Colonic mucosa (tissue), 4 donors: ENCODE data around the gene ARHGAP12. TPM values are rescaled to one million over a fixed set of nuclear protein-coding genes. Genes with fewer than 3 reads are reported as not detected.

Experiments used
- DNase-seq: peaks from one replicate; pipeline ENCODE4 v3.0.0-alpha.2; 2020
- H3K27ac ChIP-seq: fragments of 200-600 bp; one replicate; pipeline ENCODE4 v1.8.0; 2021
- H3K27me3 ChIP-seq: fragments of 200-600 bp; one replicate; pipeline ENCODE4 v1.8.0; 2021
- H3K36me3 ChIP-seq: fragments of 200-600 bp; one replicate; pipeline ENCODE4 v1.8.0; 2021
- H3K4me1 ChIP-seq: fragments of 200-600 bp; one replicate; pipeline ENCODE4 v1.8.0; 2021; ENCODE audit warnings: mild to moderate bottlenecking
- H3K4me3 ChIP-seq: fragments of 200-600 bp; one replicate; pipeline ENCODE4 v1.8.0; 2021
- H3K9ac ChIP-seq, 2 donors: one replicate each; pipeline ENCODE4 v1.7.0; 2013; ENCODE audit warnings: control low read depth in 2 of 2, low read depth in 2 of 2, low read length in 2 of 2
- H3K9me3 ChIP-seq: fragments of 200-600 bp; one replicate; pipeline ENCODE4 v1.8.0; 2021
- intact Hi-C: fragments of 100-400 bp; cut with DNase I; formaldehyde crosslinking; loops from one replicate; pipeline ENCODE4 v1.14.1; 2022
- total RNA-seq, 2 donors: library from RNA; stranded (reverse); fragmentation: NEBNext Ultra II Directional in 1 of 2; extraction: Animal tissue kit (Norgen Biotek cat#: 25700) in 1 of 2; gene quantifications; one replicate each; pipeline ENCODE4 v1.2.1, GENCODE V29; 2021
- TF ChIP-seq, protein P1 (sequence below): fragments of 200-600 bp; IDR thresholded peaks from one replicate; pipeline ENCODE4 v1.8.0; 2022; ENCODE audit warnings: antibody characterized with exemption, mild to moderate bottlenecking
- donor health status: healthy.
- donor health status: DM: no; HTN: no; CAD: no.
- donor health status: DM: no; HTN: no; CAD: no.

Gene ARHGAP12
- total RNA-seq, 2 donors from 2014 or later: 25.1 to 43.9 TPM

DNA sequence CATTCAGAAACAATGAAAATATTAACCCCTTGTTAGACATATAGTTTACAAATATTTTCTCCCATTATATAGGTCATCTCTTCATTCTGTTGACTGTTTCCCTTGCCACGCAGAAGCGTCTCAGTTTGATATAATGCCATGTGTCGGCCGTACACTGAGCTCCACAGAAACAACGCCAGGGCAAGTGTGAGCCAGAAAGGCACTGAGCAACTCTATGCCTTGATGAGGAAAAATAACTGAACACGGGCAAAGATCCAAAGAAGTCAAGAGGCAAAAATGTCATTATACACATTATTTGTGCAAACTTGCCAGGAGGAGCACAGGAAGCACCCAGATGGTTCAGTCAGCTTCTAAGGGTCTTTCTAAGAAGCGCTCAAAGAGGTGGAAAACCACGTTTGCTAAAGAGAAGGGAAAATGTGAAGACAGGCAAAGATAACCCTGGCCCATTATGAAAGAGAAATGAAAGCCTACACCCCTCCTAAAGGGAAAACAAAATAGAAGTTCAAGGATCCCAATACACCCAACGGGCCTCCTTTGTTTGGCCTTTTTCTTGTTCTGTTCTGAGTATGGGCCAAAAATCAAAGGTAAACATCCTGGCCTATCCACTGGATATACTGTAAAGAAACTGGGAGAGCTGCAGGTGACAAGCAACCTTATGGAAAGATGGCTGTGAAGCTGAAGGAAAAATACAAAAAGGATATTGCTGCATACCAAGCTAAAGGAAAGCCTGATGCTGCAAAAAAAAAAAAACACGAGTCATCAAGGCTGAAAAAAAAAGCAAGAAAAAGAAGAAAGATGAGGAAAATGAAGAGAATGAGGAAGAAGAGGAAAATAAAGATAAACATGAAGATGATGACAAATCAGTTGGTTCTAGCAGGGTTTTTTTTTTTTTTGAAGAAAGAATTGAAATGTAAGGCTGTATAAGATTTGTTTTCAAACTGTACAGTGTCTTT, 15.5 kb downstream of the ARHGAP12 start:
- no peak overlapping the region for H3K4me3 ChIP-seq
- DNase-seq: no peak

DNA sequence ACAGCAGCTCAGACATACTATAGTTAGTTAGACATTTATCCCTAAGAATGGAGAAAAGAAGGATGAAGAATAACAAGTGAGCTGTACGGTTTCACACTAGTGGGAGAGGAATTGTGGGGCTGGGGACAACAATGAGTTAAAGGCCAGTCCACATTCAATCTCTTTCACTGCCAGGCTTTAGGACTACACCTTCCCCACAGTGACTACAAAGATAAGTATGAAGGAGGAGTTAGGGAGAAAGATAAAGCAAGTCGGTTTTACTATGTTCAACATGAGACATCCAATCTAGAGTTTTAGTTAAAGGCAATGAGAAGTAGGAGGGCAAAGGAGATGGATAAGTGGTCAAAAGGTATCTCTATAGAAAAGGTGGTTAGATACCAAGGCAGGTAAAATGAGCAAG, 16.3 kb downstream of the ARHGAP12 start:
- no peak overlapping the region for H3K4me3 ChIP-seq

More for the DNA sequence above, 15.5 kb downstream of the ARHGAP12 start:
- Histone ChIP-seq H3K4me1 (no peaks in the 10 kb centered on the region), H3K9me3 (no peaks in the 10 kb centered on the region), H3K36me3 (no peaks in the 10 kb centered on the region), H3K27me3 (no peaks in the 10 kb centered on the region), H3K27ac (no peak overlapping the region), H3K9ac (no peak overlapping the region)
- intact Hi-C loops: no loop called here
- TF ChIP-seq, protein P1, sequence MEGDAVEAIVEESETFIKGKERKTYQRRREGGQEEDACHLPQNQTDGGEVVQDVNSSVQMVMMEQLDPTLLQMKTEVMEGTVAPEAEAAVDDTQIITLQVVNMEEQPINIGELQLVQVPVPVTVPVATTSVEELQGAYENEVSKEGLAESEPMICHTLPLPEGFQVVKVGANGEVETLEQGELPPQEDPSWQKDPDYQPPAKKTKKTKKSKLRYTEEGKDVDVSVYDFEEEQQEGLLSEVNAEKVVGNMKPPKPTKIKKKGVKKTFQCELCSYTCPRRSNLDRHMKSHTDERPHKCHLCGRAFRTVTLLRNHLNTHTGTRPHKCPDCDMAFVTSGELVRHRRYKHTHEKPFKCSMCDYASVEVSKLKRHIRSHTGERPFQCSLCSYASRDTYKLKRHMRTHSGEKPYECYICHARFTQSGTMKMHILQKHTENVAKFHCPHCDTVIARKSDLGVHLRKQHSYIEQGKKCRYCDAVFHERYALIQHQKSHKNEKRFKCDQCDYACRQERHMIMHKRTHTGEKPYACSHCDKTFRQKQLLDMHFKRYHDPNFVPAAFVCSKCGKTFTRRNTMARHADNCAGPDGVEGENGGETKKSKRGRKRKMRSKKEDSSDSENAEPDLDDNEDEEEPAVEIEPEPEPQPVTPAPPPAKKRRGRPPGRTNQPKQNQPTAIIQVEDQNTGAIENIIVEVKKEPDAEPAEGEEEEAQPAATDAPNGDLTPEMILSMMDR: no peak

DNA sequence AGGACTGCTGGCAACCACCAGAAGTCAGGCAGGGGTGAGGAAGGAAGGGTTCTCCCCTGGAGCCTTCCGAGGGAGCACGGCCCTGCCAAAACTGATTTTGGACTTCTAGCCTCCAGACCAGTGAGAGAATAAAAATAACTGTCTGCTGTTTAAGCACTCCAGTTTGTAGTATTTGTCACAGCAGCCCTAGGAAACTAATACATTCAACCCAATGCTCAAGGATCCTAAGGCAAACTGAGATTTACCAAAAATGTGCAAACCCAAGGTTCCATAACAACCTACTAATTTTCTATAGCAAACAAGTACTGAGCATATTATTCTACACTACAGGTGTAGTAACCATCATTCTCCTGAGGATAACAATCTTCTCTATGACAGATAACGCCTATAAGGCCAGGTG, 18.6 kb downstream of the ARHGAP12 start:
- no peaks in the 10 kb centered on the region for H3K27me3 ChIP-seq
- H3K9ac ChIP-seq: no peak overlapping the region
- no peak overlapping the region for H3K27ac ChIP-seq
- H3K9me3 ChIP-seq: no peaks in the 10 kb centered on the region
- intact Hi-C loops: no loop called here
- H3K36me3 ChIP-seq: no peaks in the 10 kb centered on the region
- TF ChIP-seq, protein P1: no peak
- H3K4me3 ChIP-seq: no peak overlapping the region
- no peaks in the 10 kb centered on the region for H3K4me1 ChIP-seq
- DNase-seq: no peak

More for the DNA sequence above, 16.3 kb downstream of the ARHGAP12 start:
- DNase-seq: no peak
- no peaks in the 10 kb centered on the region for H3K36me3 ChIP-seq
- no peaks in the 10 kb centered on the region for H3K4me1 ChIP-seq
- H3K27me3 ChIP-seq: no peaks in the 10 kb centered on the region
- H3K9ac ChIP-seq: no peak overlapping the region
- H3K27ac ChIP-seq: no peak overlapping the region
- intact Hi-C loops: no loop called here
- TF ChIP-seq, protein P1: no peak
- no peaks in the 10 kb centered on the region for H3K9me3 ChIP-seq

DNA sequence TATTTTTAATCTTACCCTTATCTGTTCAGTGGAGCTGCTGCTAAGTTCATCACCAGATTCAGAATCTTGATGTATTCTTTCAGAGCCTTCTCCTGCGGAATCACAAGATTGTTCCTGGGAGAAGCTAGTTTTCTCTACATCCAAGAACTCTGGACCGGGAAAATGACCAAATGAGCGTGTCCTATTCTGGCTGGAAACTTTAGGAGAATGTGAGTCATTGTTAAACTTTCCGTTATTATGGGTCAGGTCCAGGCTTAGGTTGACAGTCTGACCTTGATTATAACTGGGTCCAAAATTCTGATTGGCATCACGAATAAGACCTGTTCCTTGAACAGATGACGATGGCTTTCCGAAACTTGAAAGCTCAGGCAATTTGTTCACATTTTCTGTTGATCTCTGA, 20.5 kb downstream of the ARHGAP12 start:
- no peak overlapping the region for H3K27ac ChIP-seq
- H3K27me3 ChIP-seq: no peaks in the 10 kb centered on the region
- H3K4me1 ChIP-seq: no peaks in the 10 kb centered on the region
- no peaks in the 10 kb centered on the region for H3K9me3 ChIP-seq
- no peaks in the 10 kb centered on the region for H3K36me3 ChIP-seq
- TF ChIP-seq, protein P1: no peak
- intact Hi-C loops: no loop called here
- DNase-seq: no peak
- no peak overlapping the region for H3K4me3 ChIP-seq
- H3K9ac ChIP-seq: no peak overlapping the region

DNA sequence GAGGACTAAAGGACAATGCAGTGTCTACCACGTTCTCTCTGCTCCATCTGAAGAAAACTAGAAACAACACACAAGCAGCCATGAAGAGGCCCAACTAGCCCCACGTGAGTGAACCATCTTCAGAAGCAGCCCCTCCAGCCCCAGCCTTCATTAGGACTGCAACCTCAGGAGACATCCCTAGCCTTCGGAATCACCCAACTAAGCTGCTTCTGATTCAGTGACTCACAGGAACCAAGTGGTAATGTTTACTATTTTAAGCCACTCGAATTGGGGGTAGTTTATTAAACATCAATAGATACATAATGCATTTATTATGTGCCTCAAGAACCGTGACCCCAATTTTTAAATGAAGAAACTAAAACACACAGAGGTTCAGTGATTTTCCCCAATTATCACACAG, 22.6 kb downstream of the ARHGAP12 start:
- no peak overlapping the region for H3K27ac ChIP-seq
- no peaks in the 10 kb centered on the region for H3K36me3 ChIP-seq
- TF ChIP-seq, protein P1: no peak
- no peak for DNase-seq
- intact Hi-C loops: no loop called here
- H3K4me3 ChIP-seq: no peak overlapping the region
- H3K27me3 ChIP-seq: no peaks in the 10 kb centered on the region
- no peaks in the 10 kb centered on the region for H3K9me3 ChIP-seq
- H3K4me1 ChIP-seq: no peaks in the 10 kb centered on the region
- no peak overlapping the region for H3K9ac ChIP-seq
